ENCODE data around the gene UNC5C.

- no peak for TF ChIP-seq RAD21 (IDR thresholded peaks at IDR 0.05)
- no peak for TF ChIP-seq ATF3 (IDR thresholded peaks at IDR 0.05)
- TF ChIP-seq CTCF (IDR thresholded peaks at IDR 0.05; ENCODE audit: low read depth, low read length, missing input control), result no peak
- no peak for TF ChIP-seq TAF1 (conservative IDR thresholded peaks at IDR 0.05)
- TF ChIP-seq GABPA (IDR thresholded peaks at IDR 0.05 in 1 of 2, conservative IDR thresholded peaks at IDR 0.05 in 1 of 2), result no peak
- TF ChIP-seq HNF4G (IDR thresholded peaks at IDR 0.05), result no peak
- TF ChIP-seq REST (IDR thresholded peaks at IDR 0.05), result no peak
- no peak for TF ChIP-seq YY1 (IDR thresholded peaks at IDR 0.05)
- no peak for TF ChIP-seq SP1 (IDR thresholded peaks at IDR 0.05)
- TF ChIP-seq EGR1 (IDR thresholded peaks at IDR 0.05; ENCODE audit: low read depth in 2 of 2), result no peak
- no peak for TF ChIP-seq ZBTB33 (IDR thresholded peaks at IDR 0.05)
- no peak for TF ChIP-seq RXRA (IDR thresholded peaks at IDR 0.05)
Observed at GRCh38 chr4:95472534-95472933, 76.2 kb downstream of the UNC5C start.
